Activated T-helper 1 cell treated with Interleukin-2 at 50 U/mL for 16 hours (primary cell): ENCODE results near the gene CYB5A.

ENCODE experiments used
- DNase-seq: peaks from one replicate; pipeline ENCODE4 v3.0.0-alpha.2; 2020; ENCODE audit warnings: low read depth

CYB5A gene

GRCh38 chr18:74243127-74243526, 48.6 kb downstream of the CYB5A start:
- DNase-seq: no peak

- no peak for DNase-seq
These were observed 49.2 kb downstream of the CYB5A start for GRCh38 chr18:74242438-74243096.

DNA sequence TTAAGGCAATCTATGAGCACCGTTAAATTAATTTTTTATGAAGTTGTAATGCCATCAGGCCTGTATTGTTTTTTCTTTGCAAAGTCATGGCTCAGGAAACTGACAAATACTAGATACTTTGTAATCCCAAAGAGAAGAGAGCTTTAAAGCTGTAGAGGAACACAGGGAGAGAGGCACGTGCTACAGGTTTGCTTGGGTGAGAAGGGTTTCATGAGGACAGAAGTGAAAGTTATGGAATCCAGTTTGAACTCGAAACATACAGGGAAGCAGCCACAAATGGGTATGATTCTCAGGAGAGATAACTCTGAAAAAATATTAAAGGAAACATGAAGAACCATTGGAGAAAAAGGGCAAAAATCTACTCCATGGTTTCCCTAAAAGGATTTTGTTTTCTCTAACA, 49.8 kb downstream of the CYB5A start:
- DNase-seq: no peak

- DNase-seq: no peak
These were observed 50.3 kb downstream of the CYB5A start for GRCh38 chr18:74241426-74241825.

- DNase-seq: no peak
These were observed 52.2 kb downstream of the CYB5A start for GRCh38 chr18:74239567-74239966.

DNA sequence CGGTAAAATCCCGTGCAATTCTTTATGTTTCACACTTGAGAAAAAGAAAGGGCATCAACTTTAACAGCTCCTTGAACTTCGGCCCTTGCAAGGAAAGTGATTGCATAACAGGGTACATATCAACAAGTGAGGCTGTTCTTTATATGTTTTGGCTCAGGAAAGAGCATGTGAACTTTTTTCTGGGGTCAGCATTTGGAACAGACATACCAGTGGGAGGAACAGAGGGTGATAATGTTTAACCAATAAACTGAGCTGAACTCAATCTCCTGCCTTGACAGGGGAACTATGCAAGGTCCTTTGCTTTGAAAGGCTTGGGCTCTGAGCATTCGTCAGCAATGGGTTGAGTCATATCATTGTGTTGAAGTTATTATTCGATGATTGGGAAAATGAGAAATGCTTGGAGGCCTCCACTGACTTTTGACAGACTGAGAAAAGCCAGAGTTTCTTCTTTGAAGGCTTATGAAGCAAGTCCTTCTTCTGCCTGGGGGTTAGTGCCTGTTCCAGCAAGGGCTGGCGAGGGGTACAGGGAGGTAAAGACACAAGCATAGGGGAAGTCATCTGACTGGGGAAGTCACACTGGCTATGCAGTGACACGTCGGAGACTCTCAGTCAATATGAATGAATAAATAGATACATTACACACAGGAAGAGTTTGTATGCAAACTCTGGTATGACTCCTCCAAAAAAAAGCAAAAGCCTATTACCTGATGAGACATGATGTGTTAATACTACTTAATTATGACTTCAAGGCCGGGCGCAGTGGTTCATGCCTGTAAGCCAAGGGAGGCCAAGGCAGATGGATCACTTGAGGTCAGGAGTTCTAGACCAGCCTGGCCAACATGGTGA, 57.2 kb downstream of the CYB5A start:
- DNase-seq: no peak

DNA sequence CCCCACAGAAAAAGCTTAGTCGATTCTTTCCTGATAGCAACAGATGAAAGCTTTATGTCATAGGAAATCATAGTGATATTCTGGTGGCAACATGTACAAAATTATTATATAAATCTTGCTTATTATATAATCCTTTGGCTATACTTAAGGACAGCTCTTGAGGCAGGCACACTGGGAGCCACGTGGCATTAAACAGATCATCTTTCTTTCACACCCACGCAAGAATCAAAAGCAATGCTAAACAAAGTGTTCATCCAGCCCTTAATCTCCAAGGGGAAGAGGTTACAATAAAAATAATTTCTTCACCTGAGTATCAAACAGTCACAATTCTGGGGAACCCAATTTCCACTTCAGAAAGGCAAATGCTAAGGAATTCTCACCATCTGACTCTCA, 57.8 kb downstream of the CYB5A start:
- no peak for DNase-seq

DNA sequence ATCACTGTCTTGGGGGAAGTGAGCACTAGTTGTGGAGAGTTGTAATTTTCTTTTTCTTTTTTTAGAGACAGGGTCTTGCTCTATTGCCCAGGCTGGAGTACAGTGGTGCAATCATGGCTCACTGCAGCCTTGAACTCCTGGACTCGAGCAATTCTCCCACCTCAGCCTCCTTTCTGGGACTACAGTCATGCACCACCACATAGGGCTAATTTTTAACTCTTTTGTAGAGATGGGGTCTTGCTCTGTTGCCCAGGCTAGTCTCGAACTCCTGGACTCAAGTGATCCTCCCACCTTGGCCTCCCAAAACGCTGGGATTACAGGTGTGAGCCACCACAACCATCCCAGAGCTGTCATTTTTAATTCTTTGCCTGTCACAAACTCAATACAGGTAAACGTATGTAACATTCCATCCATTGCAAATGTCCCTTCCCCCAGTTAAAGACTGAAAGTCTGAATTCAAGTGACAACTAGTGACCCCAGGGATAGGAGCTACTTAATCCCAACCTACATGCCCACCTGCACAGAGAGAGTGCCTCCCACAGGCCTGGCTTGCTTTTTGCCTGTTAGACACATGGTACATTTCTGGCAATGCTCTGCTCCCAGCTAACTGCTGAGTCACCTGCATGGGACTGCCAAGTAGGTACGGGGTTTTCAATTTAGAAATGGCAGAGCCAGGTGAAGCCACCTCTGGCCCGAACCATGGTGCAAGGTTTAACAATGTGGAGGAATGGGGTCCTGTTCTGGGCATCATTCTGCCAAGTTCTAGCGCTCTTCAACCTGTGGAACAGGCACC, 60.6 kb downstream of the CYB5A start:
- no peak for DNase-seq

- DNase-seq: no peak
These were observed 61.9 kb downstream of the CYB5A start for GRCh38 chr18:74229891-74230290.

DNA sequence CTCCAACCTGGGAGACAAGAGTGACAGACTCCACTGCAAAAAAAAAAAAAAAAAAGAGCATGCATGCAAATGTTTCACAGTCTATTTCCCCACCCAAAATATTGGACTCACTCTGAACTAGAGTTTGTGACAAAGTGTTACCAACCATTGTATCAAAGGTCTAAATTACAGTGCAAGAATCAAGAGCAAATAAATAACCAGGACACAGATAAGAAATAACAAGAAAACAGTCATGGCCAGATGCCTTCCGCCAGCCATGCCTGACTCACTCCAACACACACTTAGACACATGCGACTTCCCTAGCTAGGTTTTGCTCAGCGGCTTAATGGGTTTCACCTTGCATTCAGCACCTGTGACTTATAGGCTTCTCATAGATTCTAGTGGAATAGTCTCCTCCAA, 62.8 kb downstream of the CYB5A start:
- no peak for DNase-seq

- DNase-seq: no peak
These were observed 63.5 kb downstream of the CYB5A start for GRCh38 chr18:74228312-74228711.

DNA sequence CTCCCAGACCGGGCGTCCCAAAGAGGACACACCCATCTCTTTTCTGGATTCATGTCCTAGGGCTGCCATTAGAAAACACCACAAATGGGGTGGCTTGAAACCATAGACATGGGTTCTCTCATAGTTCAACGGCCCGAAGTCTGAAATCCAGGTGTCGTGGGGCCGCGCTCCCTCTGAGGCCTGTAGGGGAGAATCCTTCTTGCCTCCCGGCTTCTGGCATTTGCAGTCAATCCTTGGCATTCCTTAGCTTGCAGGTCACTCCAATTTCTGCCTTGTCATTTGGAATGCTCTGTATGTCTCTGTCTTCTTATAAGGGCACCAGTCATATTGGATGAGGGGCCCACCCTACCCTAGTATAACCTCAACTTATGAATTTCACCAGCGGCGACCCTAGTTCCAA, 65.1 kb downstream of the CYB5A start:
- DNase-seq: no peak

- no peak for DNase-seq
These were observed 65.6 kb downstream of the CYB5A start for GRCh38 chr18:74226156-74226555.

- no peak for DNase-seq
These were observed 66.4 kb downstream of the CYB5A start for GRCh38 chr18:74225193-74225840.

GRCh38 chr18:74222710-74223494, 68.9 kb downstream of the CYB5A start:
- no peak for DNase-seq

DNA sequence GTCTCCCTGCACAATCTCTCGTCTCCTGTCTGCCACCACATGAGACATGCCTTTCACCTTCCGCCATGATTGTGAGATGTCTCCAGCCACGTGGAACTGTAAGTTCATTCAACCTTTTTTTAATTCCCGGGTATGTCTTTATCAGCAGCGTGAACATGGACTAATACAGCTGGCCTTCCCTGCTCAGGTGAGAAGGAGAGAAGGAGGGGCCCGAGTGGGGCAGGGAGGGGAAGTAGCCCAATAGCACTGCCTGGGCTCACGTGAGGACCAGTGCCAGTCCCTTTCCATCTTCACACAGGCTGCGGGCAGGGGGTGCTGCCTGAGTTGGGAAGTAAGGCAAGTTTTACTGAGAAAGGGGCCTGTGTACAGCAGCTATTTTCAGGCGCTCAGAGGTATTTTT, 70.7 kb downstream of the CYB5A start:
- DNase-seq: no peak

GRCh38 chr18:74219056-74219455, 72.7 kb downstream of the CYB5A start:
- DNase-seq: no peak

- DNase-seq: no peak
These were observed 74.2 kb downstream of the CYB5A start for GRCh38 chr18:74217476-74218143.

- DNase-seq: no peak
These were observed 75.1 kb downstream of the CYB5A start for GRCh38 chr18:74216661-74217110.

- DNase-seq: no peak
These were observed 75.9 kb downstream of the CYB5A start for GRCh38 chr18:74215863-74216262.

DNA sequence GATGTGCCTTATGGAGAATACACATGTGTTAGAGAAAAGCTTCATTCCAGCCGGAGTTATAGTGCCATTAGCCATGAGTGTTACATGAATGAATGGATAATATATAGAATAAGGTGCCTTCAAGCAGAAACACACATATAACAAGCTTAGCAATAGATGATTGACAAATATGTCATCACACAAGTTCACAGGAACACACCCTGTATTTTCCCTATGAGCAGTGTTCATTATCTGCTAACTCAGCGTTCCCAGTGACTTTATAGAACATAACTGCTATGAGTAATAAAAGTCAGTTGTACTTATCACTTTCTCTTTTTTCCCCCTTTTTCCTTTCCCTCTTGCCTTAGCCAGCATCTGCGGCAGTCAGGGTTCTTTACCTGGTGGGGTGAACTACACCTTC, 78.3 kb downstream of the CYB5A start:
- no peak for DNase-seq
